Kidney glomerular epithelial cell (primary cell): ENCODE results near the gene EAPP.
"Not testable (repeated sequence)": the region's sequence is repeated elsewhere in the genome, so short reads cannot be mapped to it uniquely, and the experiment has no call there.

Experiments
- DNase-seq: peaks from one replicate; lab custom pipeline; 2025; lab: John Stamatoyannopoulos, UW

Gene EAPP

GRCh38 chr14:34482463-34482862, 57.0 kb downstream of the EAPP start:
- no peak for DNase-seq

- no peak for DNase-seq
Observed at GRCh38 chr14:34479694-34480093, 59.8 kb downstream of the EAPP start.

- DNase-seq = no peak
Observed at GRCh38 chr14:34478261-34478660, 61.2 kb downstream of the EAPP start.

- not testable (repeated sequence) for DNase-seq
Observed at GRCh38 chr14:34476036-34476435, 63.5 kb downstream of the EAPP start.

GRCh38 chr14:34475163-34475562, 64.3 kb downstream of the EAPP start:
- DNase-seq = no peak

- DNase-seq = no peak
Observed at GRCh38 chr14:34474187-34474679, 65.3 kb downstream of the EAPP start.

- no peak for DNase-seq
Observed at GRCh38 chr14:34472706-34473279, 66.7 kb downstream of the EAPP start.

- no peak for DNase-seq
Observed at GRCh38 chr14:34470319-34470718, 69.2 kb downstream of the EAPP start.

GRCh38 chr14:34466691-34467090, 72.8 kb downstream of the EAPP start:
- DNase-seq = no peak
